WTC11 (cell line): ENCODE measurements around the gene OGFOD1. TPM values are rescaled to one million over a fixed set of nuclear protein-coding genes. Genes with fewer than 3 reads are reported as not detected.
A peak's percentile ranks its signal among the peaks of the same experiment; 100 is the strongest.

Experiments used
- ATAC-seq: fragments of 200-7000 bp; cut with Tn5 transposase; 2 replicates; pipeline ENCODE4 v1.10.0; 2021; ENCODE audit warnings: mild to moderate bottlenecking, moderate library complexity
- CTCF ChIA-PET: fragments of 300-600 bp; sonication (Branson Sonifier 250); formaldehyde crosslinking; loops from one replicate; lab custom pipeline; 2021; ENCODE audit warnings: antibody characterized with exemption; lab: Charles Lee
- POLR2A ChIA-PET: fragments of 350-600 bp; sonication (Branson Sonifier 250); formaldehyde crosslinking; loops from one replicate; lab custom pipeline; 2021; ENCODE audit warnings: antibody characterized with exemption; lab: Charles Lee
- DNase-seq: peaks from one replicate; pipeline ENCODE4 v3.0.0; 2021; ENCODE audit warnings: low spot score
- H3K27ac Mint-ChIP-seq: 2 replicates; pipeline ENCODE4 v1.8.0; 2021; ENCODE audit warnings: mixed read lengths
- H3K27me3 Mint-ChIP-seq: 2 replicates; pipeline ENCODE4 v1.8.0; 2021; ENCODE audit warnings: low read depth, mild to moderate bottlenecking, moderate library complexity, mixed read lengths
- H3K36me3 Mint-ChIP-seq: 2 replicates; pipeline ENCODE4 v1.8.0; 2021; ENCODE audit warnings: mixed read lengths
- H3K4me1 Mint-ChIP-seq: 2 replicates; pipeline ENCODE4 v1.8.0; 2022; ENCODE audit warnings: mixed read lengths
- H3K4me3 Mint-ChIP-seq: 2 replicates; pipeline ENCODE4 v1.8.0; 2021; ENCODE audit warnings: mild to moderate bottlenecking, moderate library complexity, mixed read lengths
- H3K9me3 Mint-ChIP-seq: 2 replicates; pipeline ENCODE4 v1.8.0; 2021; ENCODE audit warnings: mixed read lengths
- ETV6 ChIP-seq: sonication (generic); formaldehyde crosslinking; IDR thresholded peaks from 2 replicates; pipeline ENCODE4 v1.8.1; 2022; ENCODE audit warnings: mild to moderate bottlenecking, missing genetic modification reagents
- JAZF1 ChIP-seq: fragments of 250-450 bp; sonication (Bioruptor Pico); IDR thresholded peaks from 2 replicates; pipeline ENCODE4 v1.9.0; 2021; ENCODE audit warnings: moderate library complexity, mild to moderate bottlenecking, inconsistent platforms
- MYBL2 ChIP-seq: sonication (generic); formaldehyde crosslinking; IDR thresholded peaks from 2 replicates; pipeline ENCODE4 v1.8.1; 2023; ENCODE audit warnings: mild to moderate bottlenecking, moderate library complexity, missing genetic modification reagents
- TEAD1 ChIP-seq: sonication (generic); formaldehyde crosslinking; IDR thresholded peaks from 2 replicates; pipeline ENCODE4 v1.8.0; 2022; ENCODE audit warnings: mild to moderate bottlenecking, missing genetic modification reagents
- ZNF232 ChIP-seq: sonication (generic); formaldehyde crosslinking; IDR thresholded peaks from 2 replicates; pipeline ENCODE4 v1.8.0; 2022; ENCODE audit warnings: mild to moderate bottlenecking, missing genetic modification reagents
- total RNA-seq: library from RNA; stranded (reverse); gene quantifications from 3 replicates; pipeline ENCODE4 v1.2.3, GENCODE V29; 2021
- TF ChIP-seq, protein P1 (sequence below): fragments of 250-450 bp; sonication (Bioruptor Pico); IDR thresholded peaks from 2 replicates; pipeline ENCODE4 v1.8.0; 2021; ENCODE audit warnings: mild to moderate bottlenecking
- TF ChIP-seq, protein P2 (sequence below): sonication (generic); formaldehyde crosslinking; IDR thresholded peaks from 2 replicates; pipeline ENCODE4 v1.8.1; 2023; ENCODE audit warnings: mild to moderate bottlenecking, moderate library complexity, missing genetic modification reagents
- TF ChIP-seq, protein P3 (sequence below): sonication (generic); formaldehyde crosslinking; IDR thresholded peaks from 2 replicates; pipeline ENCODE4 v1.8.1; 2023; ENCODE audit warnings: mild to moderate bottlenecking, missing genetic modification reagents, borderline replicate concordance
- TF ChIP-seq, protein P4 (sequence below): fragments of 250-450 bp; sonication (Bioruptor Pico); conservative IDR thresholded peaks from 2 replicates; pipeline ENCODE4 v1.9.0; 2021; ENCODE audit warnings: mild to moderate bottlenecking
- TF ChIP-seq, protein P5 (sequence below): sonication (generic); formaldehyde crosslinking; conservative IDR thresholded peaks from 2 replicates; pipeline ENCODE4 v1.8.1; 2022; ENCODE audit warnings: mild to moderate bottlenecking, missing genetic modification reagents
- TF ChIP-seq, protein P6 (sequence below): sonication (generic); formaldehyde crosslinking; IDR thresholded peaks from 2 replicates; pipeline ENCODE4 v1.8.0; 2022; ENCODE audit warnings: missing genetic modification reagents
- TF ChIP-seq, protein P7 (sequence below): fragments of 250-450 bp; sonication (Bioruptor Pico); IDR thresholded peaks from 2 replicates; pipeline ENCODE4 v1.9.0; 2021; ENCODE audit warnings: mild to moderate bottlenecking
- TF ChIP-seq, protein P8 (sequence below): sonication (generic); formaldehyde crosslinking; IDR thresholded peaks from 2 replicates; pipeline ENCODE4 v1.8.1; 2022; ENCODE audit warnings: mild to moderate bottlenecking, moderate library complexity, missing genetic modification reagents

OGFOD1 gene
- total RNA-seq, 1 experiment from 2014 or later, result 50.5 TPM

DNA sequence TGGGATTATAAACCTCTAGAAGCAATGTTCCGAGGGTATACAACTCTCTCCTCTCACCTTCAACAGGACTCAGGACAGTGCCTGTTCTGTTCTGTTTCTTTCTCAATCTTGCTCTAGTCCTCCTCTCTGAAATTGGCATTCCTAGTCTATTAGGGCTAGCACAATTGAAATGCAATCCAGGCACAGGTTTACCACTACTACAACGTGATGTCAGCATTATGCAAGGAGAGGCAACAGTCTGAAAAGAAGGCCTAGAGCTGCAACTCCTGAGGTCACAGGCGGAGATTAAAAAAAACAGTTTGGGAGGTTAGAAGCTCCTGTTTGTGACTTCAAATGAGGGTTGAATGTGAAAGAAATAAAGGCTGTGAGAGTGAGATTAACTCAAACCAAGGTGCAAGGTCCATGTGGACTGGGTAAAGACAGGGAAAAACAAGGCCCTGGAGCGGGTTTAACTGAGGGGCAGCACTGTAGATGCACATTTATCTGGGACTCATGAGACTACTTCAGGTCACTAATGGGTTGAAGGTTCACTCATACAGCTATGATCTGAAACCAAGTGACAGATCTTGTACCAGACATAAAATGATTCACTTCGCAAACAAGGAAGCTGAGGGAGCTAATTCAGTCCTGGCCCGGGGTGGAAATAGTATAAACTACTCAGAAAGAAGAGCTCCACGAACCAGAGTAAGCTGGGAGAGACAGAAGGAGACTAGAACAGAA lies 42.8 kb upstream of the OGFOD1 start:
- no peak overlapping the region for H3K4me3 Mint-ChIP-seq
- TF ChIP-seq, protein P1, sequence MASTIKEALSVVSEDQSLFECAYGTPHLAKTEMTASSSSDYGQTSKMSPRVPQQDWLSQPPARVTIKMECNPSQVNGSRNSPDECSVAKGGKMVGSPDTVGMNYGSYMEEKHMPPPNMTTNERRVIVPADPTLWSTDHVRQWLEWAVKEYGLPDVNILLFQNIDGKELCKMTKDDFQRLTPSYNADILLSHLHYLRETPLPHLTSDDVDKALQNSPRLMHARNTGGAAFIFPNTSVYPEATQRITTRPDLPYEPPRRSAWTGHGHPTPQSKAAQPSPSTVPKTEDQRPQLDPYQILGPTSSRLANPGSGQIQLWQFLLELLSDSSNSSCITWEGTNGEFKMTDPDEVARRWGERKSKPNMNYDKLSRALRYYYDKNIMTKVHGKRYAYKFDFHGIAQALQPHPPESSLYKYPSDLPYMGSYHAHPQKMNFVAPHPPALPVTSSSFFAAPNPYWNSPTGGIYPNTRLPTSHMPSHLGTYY (CRISPR knock-in tag), result no peak
- no peak for TF ChIP-seq JAZF1 (CRISPR knock-in tag)
- no peak for TF ChIP-seq MYBL2 (CRISPR knock-in tag)
- TF ChIP-seq, protein P2, sequence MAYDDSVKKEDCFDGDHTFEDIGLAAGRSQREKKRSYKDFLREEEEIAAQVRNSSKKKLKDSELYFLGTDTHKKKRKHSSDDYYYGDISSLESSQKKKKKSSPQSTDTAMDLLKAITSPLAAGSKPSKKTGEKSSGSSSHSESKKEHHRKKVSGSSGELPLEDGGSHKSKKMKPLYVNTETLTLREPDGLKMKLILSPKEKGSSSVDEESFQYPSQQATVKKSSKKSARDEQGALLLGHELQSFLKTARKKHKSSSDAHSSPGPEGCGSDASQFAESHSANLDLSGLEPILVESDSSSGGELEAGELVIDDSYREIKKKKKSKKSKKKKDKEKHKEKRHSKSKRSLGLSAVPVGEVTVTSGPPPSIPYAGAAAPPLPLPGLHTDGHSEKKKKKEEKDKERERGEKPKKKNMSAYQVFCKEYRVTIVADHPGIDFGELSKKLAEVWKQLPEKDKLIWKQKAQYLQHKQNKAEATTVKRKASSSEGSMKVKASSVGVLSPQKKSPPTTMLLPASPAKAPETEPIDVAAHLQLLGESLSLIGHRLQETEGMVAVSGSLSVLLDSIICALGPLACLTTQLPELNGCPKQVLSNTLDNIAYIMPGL (CRISPR knock-in tag), result no peak
- TF ChIP-seq, protein P3, sequence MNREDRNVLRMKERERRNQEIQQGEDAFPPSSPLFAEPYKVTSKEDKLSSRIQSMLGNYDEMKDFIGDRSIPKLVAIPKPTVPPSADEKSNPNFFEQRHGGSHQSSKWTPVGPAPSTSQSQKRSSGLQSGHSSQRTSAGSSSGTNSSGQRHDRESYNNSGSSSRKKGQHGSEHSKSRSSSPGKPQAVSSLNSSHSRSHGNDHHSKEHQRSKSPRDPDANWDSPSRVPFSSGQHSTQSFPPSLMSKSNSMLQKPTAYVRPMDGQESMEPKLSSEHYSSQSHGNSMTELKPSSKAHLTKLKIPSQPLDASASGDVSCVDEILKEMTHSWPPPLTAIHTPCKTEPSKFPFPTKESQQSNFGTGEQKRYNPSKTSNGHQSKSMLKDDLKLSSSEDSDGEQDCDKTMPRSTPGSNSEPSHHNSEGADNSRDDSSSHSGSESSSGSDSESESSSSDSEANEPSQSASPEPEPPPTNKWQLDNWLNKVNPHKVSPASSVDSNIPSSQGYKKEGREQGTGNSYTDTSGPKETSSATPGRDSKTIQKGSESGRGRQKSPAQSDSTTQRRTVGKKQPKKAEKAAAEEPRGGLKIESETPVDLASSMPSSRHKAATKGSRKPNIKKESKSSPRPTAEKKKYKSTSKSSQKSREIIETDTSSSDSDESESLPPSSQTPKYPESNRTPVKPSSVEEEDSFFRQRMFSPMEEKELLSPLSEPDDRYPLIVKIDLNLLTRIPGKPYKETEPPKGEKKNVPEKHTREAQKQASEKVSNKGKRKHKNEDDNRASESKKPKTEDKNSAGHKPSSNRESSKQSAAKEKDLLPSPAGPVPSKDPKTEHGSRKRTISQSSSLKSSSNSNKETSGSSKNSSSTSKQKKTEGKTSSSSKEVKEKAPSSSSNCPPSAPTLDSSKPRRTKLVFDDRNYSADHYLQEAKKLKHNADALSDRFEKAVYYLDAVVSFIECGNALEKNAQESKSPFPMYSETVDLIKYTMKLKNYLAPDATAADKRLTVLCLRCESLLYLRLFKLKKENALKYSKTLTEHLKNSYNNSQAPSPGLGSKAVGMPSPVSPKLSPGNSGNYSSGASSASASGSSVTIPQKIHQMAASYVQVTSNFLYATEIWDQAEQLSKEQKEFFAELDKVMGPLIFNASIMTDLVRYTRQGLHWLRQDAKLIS, result no peak
- TF ChIP-seq, protein P4, sequence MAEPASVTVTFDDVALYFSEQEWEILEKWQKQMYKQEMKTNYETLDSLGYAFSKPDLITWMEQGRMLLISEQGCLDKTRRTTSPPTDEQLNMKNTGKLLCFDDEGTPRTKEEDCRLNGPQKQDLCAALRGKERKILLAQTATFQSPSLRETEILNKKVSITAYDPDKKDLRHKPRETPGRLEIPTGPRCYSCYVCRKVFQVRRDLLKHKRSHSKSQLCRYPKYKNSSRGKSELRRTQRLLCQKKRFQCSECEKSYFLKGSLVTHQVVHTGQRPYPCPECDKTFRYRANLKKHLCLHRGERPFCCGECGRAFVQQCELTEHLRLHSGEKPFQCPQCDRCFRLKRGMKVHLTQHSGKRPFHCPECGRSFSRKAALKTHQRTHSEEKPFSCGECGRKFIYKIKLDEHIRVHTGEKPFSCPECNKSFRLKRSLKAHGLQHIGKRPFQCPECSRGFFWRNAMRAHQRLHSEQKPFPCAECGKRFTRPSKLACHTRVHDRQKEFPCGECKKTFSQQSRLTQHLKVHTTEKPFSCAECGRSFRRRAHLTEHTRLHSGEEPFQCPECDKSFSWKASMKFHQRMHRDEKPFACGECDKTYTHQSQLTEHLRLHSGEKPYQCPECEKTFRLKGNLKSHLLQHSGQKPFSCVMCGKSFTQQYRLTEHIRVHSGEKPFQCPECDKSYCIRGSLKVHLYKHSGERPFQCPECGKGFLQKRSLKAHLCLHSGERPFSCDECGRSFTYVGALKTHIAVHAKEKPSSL (CRISPR knock-in tag), result no peak
- TF ChIP-seq, protein P5, sequence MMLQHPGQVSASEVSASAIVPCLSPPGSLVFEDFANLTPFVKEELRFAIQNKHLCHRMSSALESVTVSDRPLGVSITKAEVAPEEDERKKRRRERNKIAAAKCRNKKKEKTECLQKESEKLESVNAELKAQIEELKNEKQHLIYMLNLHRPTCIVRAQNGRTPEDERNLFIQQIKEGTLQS (CRISPR knock-in tag), result no peak
- TF ChIP-seq, protein P6, sequence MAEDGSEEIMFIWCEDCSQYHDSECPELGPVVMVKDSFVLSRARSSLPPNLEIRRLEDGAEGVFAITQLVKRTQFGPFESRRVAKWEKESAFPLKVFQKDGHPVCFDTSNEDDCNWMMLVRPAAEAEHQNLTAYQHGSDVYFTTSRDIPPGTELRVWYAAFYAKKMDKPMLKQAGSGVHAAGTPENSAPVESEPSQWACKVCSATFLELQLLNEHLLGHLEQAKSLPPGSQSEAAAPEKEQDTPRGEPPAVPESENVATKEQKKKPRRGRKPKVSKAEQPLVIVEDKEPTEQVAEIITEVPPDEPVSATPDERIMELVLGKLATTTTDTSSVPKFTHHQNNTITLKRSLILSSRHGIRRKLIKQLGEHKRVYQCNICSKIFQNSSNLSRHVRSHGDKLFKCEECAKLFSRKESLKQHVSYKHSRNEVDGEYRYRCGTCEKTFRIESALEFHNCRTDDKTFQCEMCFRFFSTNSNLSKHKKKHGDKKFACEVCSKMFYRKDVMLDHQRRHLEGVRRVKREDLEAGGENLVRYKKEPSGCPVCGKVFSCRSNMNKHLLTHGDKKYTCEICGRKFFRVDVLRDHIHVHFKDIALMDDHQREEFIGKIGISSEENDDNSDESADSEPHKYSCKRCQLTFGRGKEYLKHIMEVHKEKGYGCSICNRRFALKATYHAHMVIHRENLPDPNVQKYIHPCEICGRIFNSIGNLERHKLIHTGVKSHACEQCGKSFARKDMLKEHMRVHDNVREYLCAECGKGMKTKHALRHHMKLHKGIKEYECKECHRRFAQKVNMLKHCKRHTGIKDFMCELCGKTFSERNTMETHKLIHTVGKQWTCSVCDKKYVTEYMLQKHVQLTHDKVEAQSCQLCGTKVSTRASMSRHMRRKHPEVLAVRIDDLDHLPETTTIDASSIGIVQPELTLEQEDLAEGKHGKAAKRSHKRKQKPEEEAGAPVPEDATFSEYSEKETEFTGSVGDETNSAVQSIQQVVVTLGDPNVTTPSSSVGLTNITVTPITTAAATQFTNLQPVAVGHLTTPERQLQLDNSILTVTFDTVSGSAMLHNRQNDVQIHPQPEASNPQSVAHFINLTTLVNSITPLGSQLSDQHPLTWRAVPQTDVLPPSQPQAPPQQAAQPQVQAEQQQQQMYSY (CRISPR knock-in tag), result no peak
- TF ChIP-seq ETV6 (CRISPR knock-in tag), result no peak
- TF ChIP-seq, protein P7, sequence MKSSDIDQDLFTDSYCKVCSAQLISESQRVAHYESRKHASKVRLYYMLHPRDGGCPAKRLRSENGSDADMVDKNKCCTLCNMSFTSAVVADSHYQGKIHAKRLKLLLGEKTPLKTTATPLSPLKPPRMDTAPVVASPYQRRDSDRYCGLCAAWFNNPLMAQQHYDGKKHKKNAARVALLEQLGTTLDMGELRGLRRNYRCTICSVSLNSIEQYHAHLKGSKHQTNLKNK (CRISPR knock-in tag), result no peak
- TF ChIP-seq TEAD1 (CRISPR knock-in tag), result no peak
- TF ChIP-seq ZNF232 (CRISPR knock-in tag), result no peak
- TF ChIP-seq, protein P8, sequence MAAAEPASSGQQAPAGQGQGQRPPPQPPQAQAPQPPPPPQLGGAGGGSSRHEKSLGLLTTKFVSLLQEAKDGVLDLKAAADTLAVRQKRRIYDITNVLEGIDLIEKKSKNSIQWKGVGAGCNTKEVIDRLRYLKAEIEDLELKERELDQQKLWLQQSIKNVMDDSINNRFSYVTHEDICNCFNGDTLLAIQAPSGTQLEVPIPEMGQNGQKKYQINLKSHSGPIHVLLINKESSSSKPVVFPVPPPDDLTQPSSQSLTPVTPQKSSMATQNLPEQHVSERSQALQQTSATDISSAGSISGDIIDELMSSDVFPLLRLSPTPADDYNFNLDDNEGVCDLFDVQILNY, result no peak
- TF ChIP-seq, all 79 proteins: peak for 0
- H3K9me3 Mint-ChIP-seq, result 0 out of 2 replicates have a peak, but pooled peaks cover 7% of the 10 kb centered on the region
- peaks cover 4% of the 10 kb centered on the region; the same call in 1 of the 2 replicates for H3K4me1 Mint-ChIP-seq
- H3K27me3 Mint-ChIP-seq, result no peaks in the 10 kb centered on the region
- POLR2A ChIA-PET, result no interaction called here
- H3K27ac Mint-ChIP-seq, result peak overlapping the region; percentile 0; the same call in 1 of the 2 replicates
- ATAC-seq (no peak), DNase-seq (no peak)
- CTCF ChIA-PET, result interaction anchor here (1.1 to 1.5 kb wide), 2 partner anchors 43 to 52 kb away, joined by 4 read pairs; partner anchors contain the start of genes NUDT21 and OGFOD1
- peaks cover 36% of the 10 kb centered on the region for H3K36me3 Mint-ChIP-seq
